SHP77 (cell line): ENCODE measurements around the gene PIWIL4.

Experiments
- DNase-seq, 2 experiments: peaks; one replicate each; lab custom pipeline; 2025; lab: John Stamatoyannopoulos, UW

PIWIL4 gene

GRCh38 chr11:94662846-94663390 is 95.8 kb downstream of the PIWIL4 start:
- no peak for DNase-seq

DNA sequence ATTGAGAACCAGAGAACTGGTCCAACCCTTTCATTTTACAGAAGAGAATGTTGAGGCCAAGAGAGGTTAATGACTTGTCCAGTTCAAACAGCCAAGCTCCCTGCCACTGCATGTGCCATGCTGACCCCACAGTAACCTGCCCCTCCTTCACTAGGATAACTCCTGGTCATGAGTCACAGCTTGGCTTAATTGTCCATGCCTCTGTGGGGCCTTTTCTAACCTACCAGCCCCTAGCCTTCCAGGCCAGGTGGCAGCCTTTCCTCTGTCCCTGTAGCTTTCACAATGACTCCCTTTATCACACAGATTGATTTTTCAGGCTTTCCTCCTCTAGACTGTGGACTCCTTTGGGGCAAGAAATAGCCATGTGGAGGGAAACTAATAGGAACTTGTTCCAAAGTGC is 97.2 kb downstream of the PIWIL4 start:
- no peak for DNase-seq

GRCh38 chr11:94665116-94665659 is 98.0 kb downstream of the PIWIL4 start:
- DNase-seq, result no peak

DNA sequence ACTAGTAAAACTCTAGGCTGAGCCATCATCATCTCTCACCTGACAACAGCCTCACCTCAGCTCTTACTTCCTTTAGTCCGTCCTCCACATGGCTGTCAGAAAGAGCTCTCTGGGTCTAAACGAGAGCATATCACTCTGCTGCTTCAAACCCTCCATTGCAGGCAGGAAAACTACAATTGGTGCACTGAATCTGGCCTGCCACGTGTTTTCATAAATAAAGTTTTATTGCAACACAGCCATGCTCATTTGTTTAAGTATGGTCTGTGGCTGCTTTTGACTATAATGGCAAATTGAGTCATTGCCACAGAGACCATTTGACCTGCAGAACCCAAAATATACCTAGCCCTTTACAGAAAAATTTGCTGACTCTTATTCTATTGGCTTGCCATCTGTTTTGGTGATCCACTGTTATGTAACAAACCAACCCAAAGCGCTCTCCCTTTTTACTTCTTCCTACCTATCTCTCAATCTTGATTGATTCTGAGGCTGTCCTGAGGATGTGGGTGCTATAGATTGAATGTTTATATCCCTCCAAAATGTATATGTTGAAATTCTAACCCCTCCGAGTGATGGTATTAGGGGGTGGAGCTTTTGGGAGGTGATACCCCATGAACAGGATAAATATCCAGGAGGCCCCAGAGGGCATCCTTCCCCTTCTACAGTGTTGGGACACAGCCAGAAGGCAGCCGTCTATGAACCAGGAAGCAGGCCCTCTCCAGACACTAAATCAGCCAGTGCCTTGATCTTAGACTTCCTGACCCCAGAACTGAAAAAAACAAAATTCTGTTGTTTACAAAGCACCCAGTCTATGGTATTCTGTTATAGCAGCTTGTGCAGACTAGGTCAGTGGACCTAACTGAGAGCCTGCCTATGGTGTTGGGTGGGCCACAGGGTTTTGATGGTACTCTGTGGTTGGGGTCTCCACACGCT is 99.9 kb downstream of the PIWIL4 start:
- DNase-seq, result no peak

DNA sequence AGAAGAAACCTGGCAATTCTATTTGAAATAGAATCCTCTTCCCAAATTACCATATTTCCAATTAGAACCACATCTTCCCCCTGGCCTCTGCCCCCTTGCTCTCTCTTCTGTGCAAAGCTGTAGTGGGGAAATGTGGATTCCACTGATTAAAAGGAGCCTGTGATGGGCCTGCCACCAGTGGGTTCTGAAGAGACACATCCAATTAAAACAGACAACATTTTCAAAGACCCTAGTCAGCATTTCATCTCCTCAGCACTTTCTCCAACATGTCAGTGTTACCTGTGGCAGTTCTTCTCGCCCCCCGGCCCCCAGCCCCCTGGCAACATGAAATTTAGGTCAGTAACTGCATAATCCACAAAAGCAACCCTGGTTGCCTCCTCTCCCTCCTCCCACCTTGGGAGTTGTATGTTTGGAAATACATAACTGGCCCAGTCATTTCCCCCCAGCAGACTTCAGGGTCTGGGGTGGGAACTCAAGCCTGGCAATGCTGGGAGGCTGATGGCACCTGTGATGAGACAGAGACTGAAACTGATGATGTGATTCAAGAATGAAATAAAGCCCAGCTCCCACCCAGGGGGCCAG is 101.1 kb downstream of the PIWIL4 start:
- DNase-seq, result no peak

GRCh38 chr11:94669023-94669422 is 101.9 kb downstream of the PIWIL4 start:
- DNase-seq, result no peak
